ENCODE measurements around the gene GNG7.
"Not testable (repeated sequence)": the region's sequence is repeated elsewhere in the genome, so short reads cannot be mapped to it uniquely, and the experiment has no call there.

The GNG7 gene

DNA sequence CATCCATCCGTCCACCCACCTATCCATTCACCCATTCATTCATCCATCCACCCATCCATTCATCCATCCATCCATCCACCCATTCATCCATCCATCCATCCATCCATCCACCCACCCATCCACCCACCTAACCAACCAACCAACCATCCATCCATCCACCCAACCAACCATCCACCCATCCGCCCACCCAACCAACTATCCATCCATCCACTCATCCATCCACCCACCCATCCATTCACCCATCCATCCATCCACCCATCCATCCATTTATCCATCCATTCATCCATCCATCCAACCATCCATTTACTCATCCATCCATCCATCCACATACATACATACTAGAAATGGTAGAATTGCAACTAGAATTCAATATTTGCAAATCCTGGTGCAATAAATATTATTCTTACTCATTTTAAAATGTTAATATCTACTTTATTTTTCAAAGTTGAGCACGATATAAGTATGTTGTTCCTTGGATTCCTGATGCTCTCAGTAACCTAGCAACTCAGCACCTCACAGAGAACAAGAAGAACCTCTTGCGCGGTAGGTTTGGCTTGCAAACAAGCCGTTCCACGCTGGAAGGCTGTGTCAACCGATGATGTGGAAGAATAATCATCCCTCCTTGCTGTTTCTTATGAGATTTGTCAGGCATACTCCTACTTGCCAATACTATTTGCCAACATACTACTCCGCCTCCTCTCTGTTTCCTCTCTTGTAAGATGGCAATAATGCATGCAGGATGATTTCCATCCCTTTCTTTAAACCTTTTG lies 111.7 kb downstream of the GNG7 start:
- TF ChIP-seq POLR2AphosphoS5 (IDR thresholded peaks at IDR 0.05; ENCODE audit: borderline replicate concordance, low read depth, low read length): no peak
- no peak for TF ChIP-seq FOXP2 (optimal IDR thresholded peaks at IDR 0.05; ENCODE audit: control extremely low read depth, extremely low read length, insufficient read depth)
- no peak for TF ChIP-seq EZH2 (IDR thresholded peaks at IDR 0.05)
- Histone ChIP-seq H3K9ac (ENCODE audit: insufficient read length) (no peak overlapping the region), H3K36me3 (ENCODE audit: insufficient read depth, low read length) (no peaks in the 10 kb centered on the region), H3K9me3 (ENCODE audit: low read depth, low read length) (no peaks in the 10 kb centered on the region), H3K27ac (no peak overlapping the region), H3K4me3 (no peak overlapping the region)
- DNase-seq (ENCODE audit: low read depth, low spot score): no peak

DNA sequence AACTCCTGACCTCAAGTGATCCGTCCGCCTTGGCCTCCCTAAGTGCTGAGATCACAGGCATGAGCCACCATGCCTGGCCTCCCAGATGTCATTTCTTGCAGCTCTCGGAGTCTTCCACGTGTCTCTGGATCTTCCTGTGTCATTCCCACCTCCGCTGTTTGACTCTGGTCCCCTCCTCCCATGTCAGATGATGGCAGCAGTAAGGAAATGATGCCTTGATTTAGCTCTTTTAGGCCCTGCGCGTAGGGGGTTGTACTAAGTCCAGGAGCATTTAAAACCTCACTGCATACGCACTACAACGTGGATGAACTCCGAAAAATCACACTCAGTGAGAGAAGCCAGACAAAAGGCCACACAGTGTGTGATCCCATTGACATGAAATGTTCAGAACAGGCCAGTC lies 113.1 kb downstream of the GNG7 start:
- Histone ChIP-seq H3K4me3 (no peak overlapping the region), H3K27ac (no peak overlapping the region), H3K9ac (ENCODE audit: insufficient read length) (no peak overlapping the region), H3K9me3 (ENCODE audit: low read depth, low read length) (no peaks in the 10 kb centered on the region), H3K36me3 (ENCODE audit: insufficient read depth, low read length) (no peaks in the 10 kb centered on the region)
- no peak for TF ChIP-seq FOXP2 (optimal IDR thresholded peaks at IDR 0.05; ENCODE audit: control extremely low read depth, extremely low read length, insufficient read depth)
- no peak for TF ChIP-seq EZH2 (IDR thresholded peaks at IDR 0.05)
- no peak for TF ChIP-seq POLR2AphosphoS5 (IDR thresholded peaks at IDR 0.05; ENCODE audit: borderline replicate concordance, low read depth, low read length)
- DNase-seq (ENCODE audit: low read depth, low spot score): no peak

DNA sequence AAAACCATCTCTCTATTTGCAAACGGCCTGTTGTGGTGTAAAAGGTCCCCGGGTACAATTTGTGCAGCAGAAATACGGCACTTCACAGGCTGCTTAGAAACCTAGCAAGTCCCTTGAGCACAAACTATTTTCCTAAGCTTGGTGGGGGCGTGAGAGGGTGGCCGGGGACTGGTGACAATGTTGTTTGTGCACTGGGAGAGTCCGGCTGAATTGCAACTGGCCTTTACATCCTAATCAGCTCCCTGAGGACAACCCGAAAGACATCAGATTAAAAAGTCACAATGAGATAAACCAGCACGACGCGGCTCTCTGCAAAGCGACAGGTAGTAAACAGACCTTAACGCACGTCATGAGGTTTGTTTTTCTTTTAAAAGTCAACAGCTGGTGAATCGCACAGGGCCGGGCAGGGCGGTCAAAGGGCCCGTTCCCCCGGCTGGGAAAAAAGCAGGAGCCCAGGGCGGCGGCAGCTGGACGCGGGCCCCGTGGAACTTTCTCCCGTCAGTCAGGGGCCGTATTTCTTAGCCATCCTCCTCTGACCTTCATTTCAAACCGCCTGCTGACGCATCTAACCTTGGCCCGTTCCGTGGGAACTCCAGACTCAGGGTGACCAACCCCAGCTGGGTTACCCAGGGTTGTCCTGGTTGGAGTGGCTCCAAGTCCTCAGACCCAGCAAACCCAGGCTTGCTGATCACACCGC lies 114.3 kb downstream of the GNG7 start:
- Histone ChIP-seq H3K9ac (ENCODE audit: insufficient read length) (no peak overlapping the region), H3K36me3 (ENCODE audit: insufficient read depth, low read length) (no peaks in the 10 kb centered on the region), H3K27ac (no peak overlapping the region), H3K4me3 (no peak overlapping the region), H3K9me3 (ENCODE audit: low read depth, low read length) (no peaks in the 10 kb centered on the region)
- TF ChIP-seq POLR2AphosphoS5 (IDR thresholded peaks at IDR 0.05; ENCODE audit: borderline replicate concordance, low read depth, low read length) (no peak), EZH2 (IDR thresholded peaks at IDR 0.05) (no peak), FOXP2 (optimal IDR thresholded peaks at IDR 0.05; ENCODE audit: control extremely low read depth, extremely low read length, insufficient read depth) (no peak)
- no peak for DNase-seq (ENCODE audit: low read depth, low spot score)

DNA sequence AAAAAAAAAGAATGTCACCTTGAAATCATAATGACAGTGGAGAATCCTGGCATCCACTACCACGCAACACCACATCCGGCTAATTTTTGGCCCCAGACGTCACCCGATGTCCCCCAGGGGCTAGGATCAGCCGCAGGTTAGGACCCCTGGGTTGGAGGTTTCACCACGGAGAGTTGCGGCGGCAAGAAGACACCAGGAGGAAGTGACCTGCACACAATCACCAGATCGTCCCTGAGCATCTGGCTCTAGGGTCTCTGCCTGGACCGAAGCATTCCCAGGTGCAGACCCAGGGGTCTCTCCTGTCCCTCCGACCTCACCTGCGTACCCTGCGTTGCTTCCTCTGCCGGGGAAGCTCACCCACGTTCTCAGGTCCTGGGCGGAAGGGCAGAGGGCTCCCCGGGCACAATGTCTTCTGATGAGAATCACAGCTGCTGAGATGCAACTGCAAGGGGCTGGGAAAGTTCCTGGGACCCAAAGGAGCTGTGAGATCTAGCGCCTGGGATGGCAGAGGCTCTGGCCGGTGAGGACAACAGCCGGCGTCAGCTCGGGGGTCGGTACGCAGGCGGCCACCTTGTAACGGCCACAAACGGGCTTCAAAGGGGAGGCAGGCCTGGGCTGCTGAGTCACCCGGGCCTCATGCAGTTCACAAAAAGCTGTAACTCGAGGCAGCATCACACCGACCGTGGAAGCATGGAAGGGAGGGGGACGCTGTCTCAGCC lies 115.3 kb downstream of the GNG7 start:
- H3K27ac ChIP-seq: no peak overlapping the region
- DNase-seq (ENCODE audit: low read depth, low spot score): no peak
- TF ChIP-seq POLR2AphosphoS5 (IDR thresholded peaks at IDR 0.05; ENCODE audit: borderline replicate concordance, low read depth, low read length) (no peak), FOXP2 (optimal IDR thresholded peaks at IDR 0.05; ENCODE audit: control extremely low read depth, extremely low read length, insufficient read depth) (no peak), EZH2 (IDR thresholded peaks at IDR 0.05) (no peak)
- H3K4me3 ChIP-seq: no peak overlapping the region
- no peaks in the 10 kb centered on the region for H3K36me3 ChIP-seq (ENCODE audit: insufficient read depth, low read length)
- no peak overlapping the region for H3K9ac ChIP-seq (ENCODE audit: insufficient read length)
- H3K9me3 ChIP-seq (ENCODE audit: low read depth, low read length): no peaks in the 10 kb centered on the region

DNA sequence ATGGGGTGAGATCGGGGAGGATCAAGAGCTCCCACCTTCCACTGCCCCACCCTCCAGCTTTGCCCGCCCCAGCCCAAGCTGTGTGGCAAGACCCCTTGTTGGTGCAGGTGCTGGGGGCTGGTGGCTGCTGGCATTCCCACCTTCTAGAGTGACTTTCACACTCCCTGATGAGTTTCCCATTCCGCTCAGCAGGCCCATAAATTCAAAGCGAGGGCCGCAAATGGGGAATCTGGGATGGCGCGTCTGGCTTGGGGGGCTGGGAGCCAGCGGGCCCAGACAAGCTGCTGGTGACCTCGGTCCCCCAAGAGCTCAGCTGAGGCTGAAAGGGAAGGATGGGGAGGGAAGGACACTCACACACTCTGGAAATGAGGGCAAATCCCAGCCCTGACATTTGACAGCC lies 116.3 kb downstream of the GNG7 start:
- Histone ChIP-seq H3K4me3 (no peak overlapping the region), H3K36me3 (ENCODE audit: insufficient read depth, low read length) (no peaks in the 10 kb centered on the region), H3K9me3 (ENCODE audit: low read depth, low read length) (no peaks in the 10 kb centered on the region), H3K27ac (no peak overlapping the region), H3K9ac (ENCODE audit: insufficient read length) (no peak overlapping the region)
- TF ChIP-seq EZH2 (IDR thresholded peaks at IDR 0.05): no peak
- TF ChIP-seq POLR2AphosphoS5 (IDR thresholded peaks at IDR 0.05; ENCODE audit: borderline replicate concordance, low read depth, low read length): no peak
- no peak for TF ChIP-seq FOXP2 (optimal IDR thresholded peaks at IDR 0.05; ENCODE audit: control extremely low read depth, extremely low read length, insufficient read depth)
- DNase-seq (ENCODE audit: low read depth, low spot score): no peak

DNA sequence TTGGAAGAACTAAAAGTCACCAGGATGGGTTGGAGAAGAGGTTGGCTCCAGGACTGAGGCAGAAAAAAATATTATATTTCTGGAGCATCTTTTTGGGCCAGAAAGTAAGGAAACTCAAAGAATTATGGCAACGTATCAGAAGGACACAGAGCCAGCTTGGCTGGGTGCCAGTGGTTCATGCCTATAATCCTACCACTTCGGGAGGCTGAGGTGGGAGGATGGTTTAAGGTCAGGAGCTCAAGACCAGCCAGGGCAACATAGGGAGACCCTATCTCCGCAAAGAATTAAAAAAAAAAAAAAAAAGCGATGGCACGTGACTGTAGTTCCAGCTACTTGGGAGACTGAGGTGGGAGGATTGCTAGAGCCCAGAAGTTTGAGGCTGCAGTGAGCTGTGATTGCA lies 118.5 kb downstream of the GNG7 start:
- Histone ChIP-seq H3K4me3 (no peak overlapping the region), H3K27ac (no peak overlapping the region), H3K9me3 (ENCODE audit: low read depth, low read length) (no peaks in the 10 kb centered on the region), H3K9ac (ENCODE audit: insufficient read length) (no peak overlapping the region), H3K36me3 (ENCODE audit: insufficient read depth, low read length) (no peaks in the 10 kb centered on the region)
- no peak for DNase-seq (ENCODE audit: low read depth, low spot score)
- TF ChIP-seq POLR2AphosphoS5 (IDR thresholded peaks at IDR 0.05; ENCODE audit: borderline replicate concordance, low read depth, low read length) (no peak), EZH2 (IDR thresholded peaks at IDR 0.05) (no peak), FOXP2 (optimal IDR thresholded peaks at IDR 0.05; ENCODE audit: control extremely low read depth, extremely low read length, insufficient read depth) (no peak)

DNA sequence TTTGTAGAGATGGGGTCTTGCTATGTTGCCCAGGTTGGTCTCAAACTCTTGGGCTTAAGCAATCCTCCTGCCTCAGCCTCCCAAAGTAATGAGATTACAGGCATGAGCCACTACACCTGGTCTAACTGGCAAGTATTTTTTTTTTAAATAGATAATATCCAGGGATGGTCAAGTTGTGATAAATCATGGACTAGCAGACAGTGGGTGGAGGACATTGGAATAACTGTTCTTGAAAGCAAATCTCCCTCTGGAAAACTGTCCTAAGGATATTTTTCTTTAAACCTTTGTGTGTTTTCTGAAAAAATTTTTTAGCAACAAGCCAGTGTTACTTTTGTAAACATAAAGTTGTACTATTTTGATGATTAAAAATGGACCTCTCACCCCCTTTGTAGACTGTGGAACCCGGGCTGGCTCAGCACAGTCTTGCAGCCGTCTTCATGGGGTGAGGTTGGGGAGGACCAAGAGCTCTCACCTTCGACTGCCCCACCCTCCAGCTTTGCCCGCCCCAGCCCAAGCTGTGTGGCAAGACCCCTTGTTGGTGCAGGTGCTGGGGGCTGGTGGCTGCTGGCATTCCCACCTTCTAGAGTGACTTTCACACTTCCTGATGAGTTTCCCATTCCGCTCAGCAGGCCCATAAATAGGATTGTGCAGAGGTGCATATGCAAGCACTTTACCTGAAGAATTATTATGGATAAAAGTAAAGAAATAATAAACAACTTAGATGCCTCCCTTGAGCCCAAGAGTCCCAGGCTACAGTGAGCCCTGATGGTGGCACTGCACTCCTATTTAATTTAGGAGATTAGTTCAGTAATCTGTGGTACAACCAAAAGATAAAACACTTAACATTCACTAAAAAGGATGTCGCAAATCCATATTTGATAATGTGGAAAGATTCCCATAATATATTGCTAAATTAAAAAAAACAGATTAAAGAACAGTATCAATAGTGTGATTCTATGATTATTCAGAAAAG lies 119.2 kb downstream of the GNG7 start:
- H3K4me3 ChIP-seq: no peak overlapping the region
- no peaks in the 10 kb centered on the region for H3K9me3 ChIP-seq (ENCODE audit: low read depth, low read length)
- DNase-seq (ENCODE audit: low read depth, low spot score): no peak
- TF ChIP-seq POLR2AphosphoS5 (IDR thresholded peaks at IDR 0.05; ENCODE audit: borderline replicate concordance, low read depth, low read length) (no peak), FOXP2 (optimal IDR thresholded peaks at IDR 0.05; ENCODE audit: control extremely low read depth, extremely low read length, insufficient read depth) (no peak), EZH2 (IDR thresholded peaks at IDR 0.05) (no peak)
- no peak overlapping the region for H3K27ac ChIP-seq
- H3K9ac ChIP-seq (ENCODE audit: insufficient read length): no peak overlapping the region
- no peaks in the 10 kb centered on the region for H3K36me3 ChIP-seq (ENCODE audit: insufficient read depth, low read length)

DNA sequence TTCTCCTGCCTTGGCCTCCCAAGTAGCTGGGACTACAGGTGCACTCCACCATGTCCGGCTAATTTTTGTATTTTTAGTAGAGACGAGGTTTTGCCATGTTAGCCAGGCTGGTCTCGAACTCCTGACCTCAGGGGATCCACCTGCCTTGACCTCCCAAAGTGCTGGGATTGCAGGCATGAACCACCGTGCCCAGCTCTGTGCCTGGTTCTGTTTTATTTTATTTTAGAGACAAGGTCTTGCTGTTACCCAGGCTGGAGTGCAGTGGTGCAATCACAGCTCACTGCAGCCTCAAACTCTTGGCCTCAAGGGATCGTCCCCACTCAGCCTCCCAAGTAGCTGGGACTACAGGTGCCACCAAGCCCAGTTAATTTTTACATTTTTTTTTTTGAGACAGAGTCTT lies 122.1 kb downstream of the GNG7 start:
- not testable (repeated sequence) for H3K4me3 ChIP-seq; DNase-seq (ENCODE audit: low read depth, low spot score); H3K36me3 ChIP-seq (ENCODE audit: insufficient read depth, low read length); H3K27ac ChIP-seq; H3K9ac ChIP-seq (ENCODE audit: insufficient read length); H3K9me3 ChIP-seq (ENCODE audit: low read depth, low read length)
